Upper lobe of right lung (tissue), 1 donor: ENCODE results near the gene INAFM2. TPM values are rescaled to one million over a fixed set of nuclear protein-coding genes. Genes with fewer than 3 reads are reported as not detected.

ENCODE experiments used
- ATAC-seq: fragments of 200-7000 bp; cut with Tn5 transposase; one replicate; pipeline ENCODE4 v1.9.1; 2020; ENCODE audit warnings: mild to moderate bottlenecking, moderate library complexity
- DNase-seq: peaks from one replicate; pipeline ENCODE4 v3.0.0-alpha.2; 2020
- H3K27ac ChIP-seq: fragments of 200-600 bp; one replicate; pipeline ENCODE4 v1.8.0; 2022
- H3K27me3 ChIP-seq: fragments of 200-600 bp; one replicate; pipeline ENCODE4 v1.8.0; 2022; ENCODE audit warnings: mild to moderate bottlenecking
- H3K36me3 ChIP-seq: fragments of 200-600 bp; one replicate; pipeline ENCODE4 v1.8.0; 2022
- H3K4me1 ChIP-seq: fragments of 200-600 bp; one replicate; pipeline ENCODE4 v1.8.0; 2022
- H3K4me3 ChIP-seq: fragments of 200-600 bp; one replicate; pipeline ENCODE4 v1.8.0; 2022; ENCODE audit warnings: mild to moderate bottlenecking
- H3K9me3 ChIP-seq: fragments of 200-600 bp; one replicate; pipeline ENCODE4 v1.8.0; 2022
- CTCF ChIP-seq: fragments of 200-600 bp; IDR thresholded peaks from one replicate; pipeline ENCODE4 v1.8.0; 2022; ENCODE audit warnings: antibody characterized with exemption
- intact Hi-C: fragments of 100-400 bp; cut with DNase I; formaldehyde crosslinking; loops from one replicate; pipeline ENCODE4 v1.11.0; 2022
- total RNA-seq: library from RNA; stranded (reverse); fragmentation: NEBNext Ultra II Directional; extraction: Animal tissue kit (Norgen Biotek cat#: 25700); gene quantifications from one replicate; pipeline ENCODE4 v1.2.1, GENCODE V29; 2021
- donor health status: DM: no; HTN: yes; CAD: no; lungs with severe emphysema.

INAFM2 gene
- total RNA-seq, 1 donor from 2014 or later = 39.5 TPM

- H3K27me3 ChIP-seq = peaks cover 37% of the 10 kb centered on the region
- DNase-seq (no peak), ATAC-seq (no peak)
- peaks cover 31% of the 10 kb centered on the region for H3K4me1 ChIP-seq
- no peaks in the 10 kb centered on the region for H3K9me3 ChIP-seq
- intact Hi-C loops = no loop called here
- no peaks in the 10 kb centered on the region for H3K36me3 ChIP-seq
- H3K27ac ChIP-seq = no peak overlapping the region
- no peak overlapping the region for H3K4me3 ChIP-seq
- TF ChIP-seq CTCF = no peak
Observed at GRCh38 chr15:40285554-40286011, 37.9 kb upstream of the INAFM2 start.

GRCh38 chr15:40286061-40286532, 37.4 kb upstream of the INAFM2 start:
- DNase-seq (no peak), ATAC-seq (no peak)
- Histone ChIP-seq H3K4me3 (no peak overlapping the region), H3K9me3 (no peaks in the 10 kb centered on the region), H3K27ac (no peak overlapping the region), H3K4me1 (peaks cover 34% of the 10 kb centered on the region), H3K36me3 (no peaks in the 10 kb centered on the region), H3K27me3 (peaks cover 32% of the 10 kb centered on the region)
- intact Hi-C loops = no loop called here
- no peak for TF ChIP-seq CTCF

GRCh38 chr15:40286794-40287193, 36.7 kb upstream of the INAFM2 start:
- no peak for TF ChIP-seq CTCF
- Histone ChIP-seq H3K9me3 (no peaks in the 10 kb centered on the region), H3K36me3 (no peaks in the 10 kb centered on the region), H3K4me3 (no peak overlapping the region), H3K4me1 (peaks cover 38% of the 10 kb centered on the region), H3K27ac (no peak overlapping the region), H3K27me3 (peaks cover 25% of the 10 kb centered on the region)
- ATAC-seq (no peak), DNase-seq (no peak)
- intact Hi-C loops = no loop called here

- Histone ChIP-seq H3K9me3 (no peaks in the 10 kb centered on the region), H3K36me3 (no peaks in the 10 kb centered on the region), H3K27me3 (peaks cover 19% of the 10 kb centered on the region), H3K27ac (no peak overlapping the region), H3K4me3 (no peak overlapping the region), H3K4me1 (peaks cover 33% of the 10 kb centered on the region)
- no peak for TF ChIP-seq CTCF
- DNase-seq = no peak
- intact Hi-C loops = no loop called here
- ATAC-seq = no peak
Observed at GRCh38 chr15:40287505-40287904, 36.0 kb upstream of the INAFM2 start.

GRCh38 chr15:40287968-40288367, 35.5 kb upstream of the INAFM2 start:
- Histone ChIP-seq H3K4me1 (peaks cover 28% of the 10 kb centered on the region), H3K4me3 (no peak overlapping the region), H3K36me3 (no peaks in the 10 kb centered on the region), H3K27ac (no peak overlapping the region), H3K27me3 (peaks cover 15% of the 10 kb centered on the region), H3K9me3 (no peaks in the 10 kb centered on the region)
- no peak for ATAC-seq
- DNase-seq = no peak
- TF ChIP-seq CTCF = no peak
- intact Hi-C loops = no loop called here
